OCI-M2 (cell line): ENCODE measurements around the gene EIF2B2.

ENCODE experiments used
- DNase-seq: peaks from one replicate; lab custom pipeline; 2025; ENCODE audit not compliant: unreplicated experiment; lab: John Stamatoyannopoulos, UW

Gene EIF2B2

DNA sequence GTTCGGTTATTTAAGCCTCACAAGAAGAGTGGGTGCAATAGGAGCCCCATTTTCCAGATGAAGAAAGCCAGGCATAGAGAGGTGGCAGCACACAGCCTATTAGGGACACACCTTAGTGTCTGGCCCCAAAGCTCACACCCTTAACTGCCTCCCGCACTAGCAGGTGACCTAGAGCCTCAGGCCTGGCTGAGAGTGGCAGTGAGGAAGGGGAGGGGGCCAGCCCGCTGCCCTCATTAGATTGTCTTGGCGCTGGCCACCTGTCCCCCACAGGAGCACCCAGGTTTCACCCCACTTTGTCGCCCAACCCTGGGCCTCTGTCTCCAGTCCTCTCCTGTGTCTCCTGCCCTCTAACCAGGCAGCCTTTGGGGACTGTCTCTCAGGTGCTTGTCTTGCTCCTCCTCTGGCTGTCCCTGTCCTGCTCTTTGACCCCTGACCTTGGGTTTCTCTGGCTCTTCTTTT lies 28.8 kb upstream of the EIF2B2 start:
- DNase-seq: no peak

DNA sequence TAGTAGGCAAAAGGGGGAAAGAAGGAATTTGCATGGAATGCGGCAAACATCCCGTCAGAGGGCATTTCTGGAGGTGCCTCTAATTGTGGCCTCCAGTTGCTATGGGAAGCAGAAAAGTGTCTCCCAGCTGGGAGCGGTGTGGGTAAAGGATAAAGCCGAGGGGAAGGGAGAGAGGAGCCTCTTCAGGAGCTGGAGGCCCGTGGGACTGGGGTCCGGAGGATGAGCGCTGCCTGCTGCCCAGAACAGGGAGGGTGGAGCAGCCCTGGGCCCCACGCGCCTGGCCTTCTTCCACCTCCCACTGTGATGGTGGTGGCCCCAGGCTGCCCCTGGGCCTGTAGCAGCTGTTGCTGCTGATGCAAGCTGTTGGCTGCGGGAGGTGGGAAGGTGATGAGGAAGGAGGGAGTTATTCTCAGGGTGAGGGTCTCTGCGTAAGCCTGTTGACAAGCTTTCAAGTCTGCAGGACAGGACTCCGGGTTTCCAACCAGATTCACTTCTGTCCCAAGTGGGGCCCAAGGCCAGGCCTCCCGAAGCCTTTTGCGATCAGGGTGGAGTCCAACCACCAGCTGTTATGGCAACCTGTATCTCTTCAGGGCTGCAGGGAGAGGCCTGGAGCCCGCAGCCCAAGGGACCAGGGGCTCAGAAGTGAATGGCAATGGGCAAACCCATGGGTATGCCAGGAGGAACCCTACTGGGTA lies 28.2 kb upstream of the EIF2B2 start:
- DNase-seq: no peak

DNA sequence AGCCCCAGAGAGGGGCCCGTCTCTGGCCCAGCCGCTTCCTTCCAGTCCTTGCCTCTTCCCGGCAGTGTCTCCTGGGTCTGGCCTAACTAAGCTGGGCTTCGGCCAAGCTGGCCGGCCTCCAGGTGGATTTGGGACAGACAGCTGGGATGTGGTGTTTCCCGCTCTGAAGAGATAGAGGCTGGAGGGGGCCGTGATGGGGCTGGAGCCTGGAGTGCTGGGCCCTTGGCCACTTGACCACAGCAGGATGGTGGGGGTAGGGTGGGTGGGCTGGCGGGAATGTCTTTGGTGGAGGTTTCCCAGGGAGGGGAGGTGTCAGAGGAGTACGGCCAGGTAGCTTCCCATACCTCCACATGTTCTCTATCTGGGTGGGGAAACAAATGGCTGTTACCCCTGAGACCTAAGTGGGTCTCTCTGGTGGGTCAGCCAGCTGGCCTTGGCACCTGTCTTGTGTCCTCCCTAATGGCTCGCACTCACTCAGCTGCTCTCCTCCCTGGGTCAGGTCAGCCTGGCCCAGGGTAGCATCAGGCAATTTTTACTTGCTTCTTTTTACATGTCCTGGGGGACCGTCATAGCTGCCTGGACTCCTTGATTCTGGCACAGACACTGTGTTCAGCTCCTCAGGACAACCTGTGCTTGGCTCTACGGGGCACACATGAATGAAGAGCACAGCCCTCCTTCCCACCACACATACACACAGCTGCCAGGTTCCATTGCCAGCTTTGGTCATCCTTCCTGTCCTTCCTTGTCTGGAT lies 27.5 kb upstream of the EIF2B2 start:
- DNase-seq: no peak

DNA sequence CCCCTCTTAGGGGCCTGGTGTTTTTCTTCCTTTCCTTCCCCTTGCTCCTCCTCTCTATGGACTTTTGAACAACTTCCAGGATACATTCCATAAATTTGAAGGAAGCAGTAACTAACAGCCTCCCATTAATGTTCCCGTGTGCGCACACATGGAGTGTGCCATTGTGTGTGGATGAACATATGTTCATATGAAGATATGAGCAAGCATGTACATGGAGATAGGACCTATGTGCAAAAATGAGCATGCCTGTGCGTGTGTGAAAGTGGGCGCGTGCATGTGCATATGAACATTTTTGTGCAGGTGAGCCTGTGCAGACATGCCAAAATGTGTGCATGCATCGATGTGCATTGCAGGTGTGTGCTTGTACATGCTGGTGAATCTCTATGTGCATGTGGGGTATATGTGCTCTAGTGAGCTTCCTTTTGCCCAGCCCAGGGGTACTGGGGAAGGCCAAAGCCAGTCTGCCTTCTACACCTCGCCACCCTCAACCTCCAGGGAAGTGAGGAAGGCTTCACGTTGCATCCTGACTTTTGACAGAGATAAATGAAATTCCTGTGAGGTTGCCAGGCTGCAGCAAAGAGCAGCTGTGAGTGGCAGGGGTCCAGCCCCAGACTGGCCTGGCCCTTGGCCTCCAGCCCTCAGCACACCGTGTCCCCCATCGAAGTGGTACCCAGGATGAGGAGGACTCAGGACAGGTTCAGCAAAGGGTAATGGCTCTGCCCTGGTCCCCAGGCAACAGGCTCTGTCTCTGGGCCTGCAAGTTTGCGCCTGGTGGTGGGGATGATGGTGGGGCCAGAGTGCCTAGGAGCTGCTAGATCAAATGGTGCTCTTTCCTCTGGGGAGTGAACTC lies 26.2 kb upstream of the EIF2B2 start:
- no peak for DNase-seq

DNA sequence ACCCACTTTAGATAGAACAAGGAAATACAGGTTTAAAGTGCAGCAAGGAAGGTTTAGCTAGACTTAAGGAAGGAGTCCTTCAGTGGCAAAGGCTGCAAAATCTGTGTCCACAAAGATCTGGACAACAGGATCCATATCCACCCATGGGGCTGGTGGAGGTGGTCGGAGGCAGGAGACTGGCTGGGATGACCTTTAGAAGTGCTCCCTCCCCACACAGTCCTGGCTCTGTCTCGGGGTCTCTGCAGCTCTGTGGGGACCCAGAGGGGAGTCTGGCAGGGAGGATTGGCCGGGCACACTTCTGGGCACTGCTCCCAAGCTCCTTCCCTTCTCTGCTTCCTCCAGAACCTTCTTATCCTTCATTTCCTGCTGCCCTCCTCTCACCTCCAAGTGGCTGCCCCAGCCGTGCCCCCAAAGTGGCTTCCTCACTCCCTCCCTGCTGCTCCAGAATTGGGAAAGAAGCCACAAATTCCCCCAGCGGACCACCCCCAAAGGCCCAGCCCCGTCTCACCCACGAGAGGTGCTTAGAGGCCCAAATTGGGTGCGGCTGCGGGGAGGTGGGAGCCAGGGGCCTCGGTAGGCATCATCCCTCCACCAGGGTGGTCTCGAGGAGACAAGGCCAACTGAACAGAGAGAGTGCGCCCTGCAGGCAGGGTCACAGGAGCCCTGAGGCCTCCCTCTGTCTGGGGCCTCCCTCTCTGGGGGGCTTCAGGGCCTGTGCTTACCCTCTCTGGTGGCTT lies 25.4 kb upstream of the EIF2B2 start:
- no peak for DNase-seq

DNA sequence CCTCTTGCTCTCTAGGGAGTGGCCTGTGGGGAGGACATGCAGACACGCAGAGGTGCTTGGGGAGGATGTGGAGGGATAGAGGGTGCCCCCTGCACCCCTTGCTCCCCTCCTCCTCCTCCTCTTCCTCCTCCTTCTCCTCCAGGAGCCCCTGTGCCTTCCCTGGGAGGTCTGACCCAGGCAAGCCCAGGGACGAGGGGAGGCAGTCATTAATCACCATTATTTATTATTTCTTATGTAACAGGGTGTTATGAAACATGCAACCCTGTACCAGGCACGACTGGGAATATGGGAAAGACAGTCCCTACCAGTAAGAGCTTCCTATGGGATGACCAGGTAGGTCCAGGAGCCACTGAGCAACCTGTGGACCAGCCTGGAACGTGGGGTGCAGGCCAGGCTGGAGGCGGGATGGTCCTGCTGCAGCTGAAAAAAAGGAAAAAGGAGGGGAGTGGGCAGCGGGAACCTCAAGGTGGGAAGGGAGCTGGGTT lies 24.8 kb upstream of the EIF2B2 start:
- no peak for DNase-seq

DNA sequence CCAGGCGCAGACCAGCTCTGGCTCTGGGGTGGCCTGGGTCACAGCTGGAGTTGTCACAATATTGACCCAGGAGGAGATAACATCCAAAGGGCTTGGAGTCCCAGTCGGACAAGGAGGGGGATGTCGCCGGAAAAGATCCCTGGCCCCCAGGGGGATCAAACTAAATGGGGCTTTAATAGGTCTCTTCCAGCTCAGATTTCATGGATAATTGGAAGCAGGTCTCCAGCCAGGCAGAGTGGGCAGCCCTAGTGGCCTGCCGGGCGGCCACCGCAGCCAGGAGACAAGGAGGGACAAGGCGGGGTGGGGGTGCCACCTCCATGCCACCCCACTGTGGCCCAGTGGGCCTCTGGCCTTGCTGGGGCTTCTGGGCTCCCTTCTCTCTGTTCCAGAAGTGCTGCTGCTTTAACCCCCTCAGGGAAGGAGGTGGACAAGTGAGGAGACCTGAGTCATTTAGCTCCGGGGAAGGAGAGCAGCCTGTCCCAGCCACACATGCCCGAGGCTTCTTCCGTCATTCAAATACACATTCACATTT lies 24.2 kb upstream of the EIF2B2 start:
- DNase-seq: no peak

DNA sequence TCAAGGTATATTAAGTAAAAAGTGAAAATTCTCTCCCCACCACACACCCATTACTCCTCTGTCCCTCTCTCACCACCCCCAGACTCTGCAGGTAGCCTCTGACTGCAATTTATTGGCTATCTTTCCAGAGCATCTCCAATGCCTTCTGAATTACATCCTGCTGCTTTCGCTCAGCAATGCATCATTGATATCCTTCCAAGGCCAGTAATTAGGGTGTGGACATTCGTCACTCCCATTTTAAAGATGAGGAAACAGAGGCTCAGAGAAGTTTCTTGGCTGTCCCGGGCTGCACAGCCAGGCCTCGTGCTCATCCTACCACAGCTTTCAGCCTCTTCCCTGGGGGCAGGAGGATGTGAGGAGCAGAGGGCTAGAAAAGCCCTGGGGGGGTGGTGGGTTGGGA lies 23.7 kb upstream of the EIF2B2 start:
- DNase-seq: no peak

DNA sequence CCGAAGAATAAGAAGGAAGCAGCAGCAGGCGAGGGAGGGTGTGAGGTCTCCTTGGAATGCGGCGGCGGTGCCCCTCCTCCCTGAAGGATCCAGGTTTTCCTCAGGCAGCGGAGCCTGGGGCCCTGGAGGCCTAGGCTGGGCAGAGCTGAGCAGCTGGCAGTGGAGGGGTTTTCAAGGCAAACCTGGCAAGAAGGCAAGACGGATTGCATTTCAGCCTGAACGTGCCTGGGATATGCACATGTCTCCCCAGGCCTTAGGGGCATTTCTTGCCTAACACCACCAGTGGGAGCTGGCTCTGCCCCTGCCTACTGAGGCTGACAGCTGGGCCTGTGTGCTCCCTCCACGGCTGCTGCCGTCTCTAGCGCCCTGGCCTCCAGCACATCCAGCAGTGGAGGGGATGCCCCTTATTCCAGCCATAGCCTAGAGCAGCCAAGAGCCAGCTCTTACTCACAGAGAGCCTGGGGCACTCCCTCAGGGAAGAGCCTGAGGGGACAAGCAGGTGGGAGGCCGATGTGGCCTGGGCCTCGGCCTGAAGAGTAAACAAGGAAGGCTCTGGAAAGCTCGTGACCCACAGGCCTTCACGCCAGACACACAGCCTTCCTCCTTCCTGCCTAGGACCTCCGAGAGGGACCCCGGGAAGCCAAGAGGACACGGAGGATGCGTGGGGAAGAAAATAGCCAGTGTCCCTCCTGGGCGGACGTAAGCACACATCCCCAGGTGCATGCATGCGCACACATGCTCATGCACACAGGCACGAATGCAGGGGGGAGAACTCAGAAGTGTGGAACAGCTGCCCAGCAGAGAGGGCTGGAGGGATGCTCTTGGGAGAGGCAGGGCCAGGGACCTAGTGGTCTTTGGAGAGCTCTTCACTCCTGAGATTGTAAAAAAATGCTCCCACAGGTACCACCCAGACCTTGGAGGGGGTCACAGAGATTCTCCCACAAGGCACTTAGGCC lies 23.0 kb upstream of the EIF2B2 start:
- DNase-seq: no peak

DNA sequence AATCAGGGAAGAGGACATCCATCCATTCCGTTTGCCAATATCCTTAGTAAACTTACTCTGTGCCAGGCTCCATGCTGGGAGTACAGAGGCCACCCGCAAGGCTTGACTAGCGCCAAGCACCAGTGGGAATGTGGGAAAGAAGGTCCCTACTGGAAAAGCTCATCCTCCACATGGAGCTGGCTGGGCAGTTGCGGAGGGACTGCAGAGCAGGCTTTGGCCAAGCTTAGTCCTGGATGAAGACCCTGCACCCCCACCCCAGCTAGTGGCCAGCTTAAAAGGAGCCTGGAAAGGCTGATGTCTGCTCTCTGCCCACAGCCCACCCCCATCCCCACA lies 22.4 kb upstream of the EIF2B2 start:
- DNase-seq: no peak

DNA sequence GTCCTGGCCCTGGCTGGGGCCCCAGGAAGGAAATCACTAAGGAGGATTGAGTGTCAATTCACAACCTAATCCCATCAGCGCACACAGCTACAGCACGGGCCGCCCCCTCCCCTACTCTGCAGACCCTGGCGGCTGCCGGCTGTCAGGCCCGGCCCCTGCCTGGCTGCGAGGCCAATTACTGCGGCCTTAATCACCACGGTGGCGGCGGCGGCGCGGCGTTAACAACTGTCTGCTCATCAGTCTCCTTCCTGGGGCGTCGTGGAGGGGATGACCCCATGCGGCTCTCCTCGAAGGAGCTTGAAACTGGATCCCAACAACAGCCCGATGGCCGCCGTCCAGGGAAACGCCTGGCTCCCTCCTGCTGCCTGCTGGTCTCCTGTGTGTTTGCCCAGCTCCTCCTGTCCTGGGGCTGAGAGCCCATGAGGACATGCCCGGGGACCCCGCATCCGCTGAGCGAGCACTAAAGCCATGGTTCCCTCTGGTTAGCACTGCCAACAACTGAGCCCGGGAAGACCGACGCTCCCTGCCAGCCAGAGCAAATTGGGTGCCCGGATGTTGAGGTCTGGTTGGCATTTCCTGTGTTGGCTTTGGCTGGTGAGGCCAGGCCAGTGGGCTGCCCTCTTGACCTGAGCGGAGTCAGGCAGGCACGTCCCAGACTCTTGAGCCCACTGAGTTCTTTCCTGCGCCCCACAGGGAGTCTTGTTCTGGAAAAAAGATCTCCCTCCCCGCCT lies 21.8 kb upstream of the EIF2B2 start:
- DNase-seq: no peak

DNA sequence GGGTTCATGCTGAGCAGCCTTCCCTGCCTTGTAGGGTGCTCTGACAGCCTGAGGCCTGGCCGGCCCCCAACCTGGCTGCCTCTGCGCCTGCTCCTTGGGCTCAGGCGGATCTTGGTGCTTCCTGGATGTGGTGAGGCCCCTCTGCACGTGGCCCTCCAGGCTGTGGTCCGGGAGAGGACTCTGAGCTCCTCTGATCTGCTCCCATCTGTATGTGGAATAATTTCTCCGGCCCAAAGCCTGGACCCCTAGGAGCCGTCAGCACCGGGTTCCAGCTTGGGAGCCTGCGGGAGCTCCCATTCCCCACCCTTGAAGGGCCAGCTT lies 21.3 kb upstream of the EIF2B2 start:
- no peak for DNase-seq

DNA sequence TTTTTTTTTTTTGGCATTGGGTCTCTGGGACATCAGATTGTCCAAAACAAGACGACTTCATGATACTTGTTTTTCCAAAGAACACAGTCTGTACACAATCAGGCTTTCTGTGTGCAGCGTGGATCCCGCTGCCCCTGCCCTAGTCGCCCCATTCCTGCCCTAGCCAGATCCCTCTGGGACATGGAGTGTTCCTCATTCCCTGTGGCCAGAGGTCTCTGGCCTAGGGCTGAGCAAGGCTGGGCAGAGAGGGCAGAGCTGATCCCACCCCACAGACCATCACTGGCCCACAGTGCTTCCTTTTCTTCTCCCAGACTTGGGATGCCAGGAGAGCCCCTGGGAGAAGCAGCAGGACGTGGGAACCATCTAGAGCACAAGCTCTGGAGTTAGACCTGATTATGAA lies 20.9 kb upstream of the EIF2B2 start:
- DNase-seq: no peak

DNA sequence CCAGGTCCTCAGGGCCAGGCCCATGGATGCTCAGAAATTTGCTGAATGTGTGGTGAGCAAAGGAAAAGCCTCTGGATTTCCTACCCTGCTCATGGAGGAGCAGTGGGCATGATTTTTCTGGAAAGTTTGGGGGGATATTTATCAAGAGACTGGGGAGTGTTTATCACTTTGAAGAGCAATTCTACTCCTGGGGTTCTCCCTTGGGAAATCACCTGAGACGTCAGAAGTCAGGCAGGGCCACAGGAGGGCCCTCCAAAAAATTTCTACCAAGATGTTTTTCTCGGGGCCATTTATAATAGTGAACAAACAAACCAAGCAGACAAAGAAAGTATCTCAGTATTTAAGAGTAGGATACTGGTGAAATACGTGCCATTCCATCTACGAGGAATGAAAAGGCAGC lies 20.1 kb upstream of the EIF2B2 start:
- no peak for DNase-seq

DNA sequence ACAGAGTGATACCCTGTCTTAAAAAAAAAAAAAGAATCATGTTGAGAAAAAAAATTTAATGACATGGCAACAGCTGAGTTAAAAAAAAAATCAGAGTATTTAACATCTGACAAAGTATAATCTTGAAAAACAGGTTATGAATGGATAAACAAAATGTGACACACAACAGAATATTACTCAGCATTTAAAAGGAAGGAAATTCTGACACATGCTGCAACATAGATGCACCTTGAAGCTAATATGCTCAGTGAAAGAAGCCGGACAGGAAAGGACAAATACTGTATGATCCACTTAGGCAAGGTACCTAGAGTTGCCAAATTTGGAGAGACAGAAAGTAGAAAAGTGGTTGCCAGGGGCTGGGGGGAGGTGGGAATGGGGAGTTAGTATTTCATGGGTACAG lies 19.4 kb upstream of the EIF2B2 start:
- no peak for DNase-seq

DNA sequence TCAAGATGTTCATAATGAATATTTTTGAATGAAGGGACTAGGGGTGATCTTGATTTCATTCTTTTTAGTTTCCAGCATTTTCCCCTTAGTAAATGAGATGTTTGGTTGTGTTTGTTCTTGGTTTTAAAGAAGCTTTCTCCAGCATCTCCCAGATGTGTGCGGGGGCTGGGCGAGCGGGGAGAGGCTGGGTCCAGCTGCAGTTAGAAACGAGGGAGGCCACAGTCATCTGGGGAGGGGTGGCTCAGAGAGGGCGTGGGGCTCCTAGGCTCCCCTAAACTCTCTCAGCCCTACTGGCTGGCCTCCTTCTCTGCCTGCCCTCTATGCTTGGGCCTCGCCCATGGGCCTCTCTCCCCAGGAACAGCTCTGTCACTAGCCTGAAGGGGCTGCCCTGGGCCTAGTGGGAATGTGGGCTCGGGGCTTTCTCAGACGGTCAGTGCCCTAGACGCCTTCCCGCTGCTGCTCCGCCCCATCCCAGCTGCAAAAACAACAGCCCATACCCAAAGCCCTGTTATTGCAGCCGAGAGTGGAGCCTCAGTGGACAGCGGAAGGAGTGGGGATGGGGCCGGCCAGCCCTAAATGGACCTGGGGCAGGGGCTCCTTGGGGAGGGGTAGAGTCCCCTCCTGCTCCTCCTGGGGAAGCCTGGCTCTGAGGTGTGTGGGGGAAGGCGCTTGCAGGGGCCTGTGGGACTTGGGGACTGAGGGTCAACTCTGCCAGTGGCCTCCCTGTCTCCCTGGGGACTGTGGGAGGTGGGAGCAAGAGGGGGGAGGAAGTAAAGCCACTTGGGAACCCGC lies 18.3 kb upstream of the EIF2B2 start:
- DNase-seq: no peak

DNA sequence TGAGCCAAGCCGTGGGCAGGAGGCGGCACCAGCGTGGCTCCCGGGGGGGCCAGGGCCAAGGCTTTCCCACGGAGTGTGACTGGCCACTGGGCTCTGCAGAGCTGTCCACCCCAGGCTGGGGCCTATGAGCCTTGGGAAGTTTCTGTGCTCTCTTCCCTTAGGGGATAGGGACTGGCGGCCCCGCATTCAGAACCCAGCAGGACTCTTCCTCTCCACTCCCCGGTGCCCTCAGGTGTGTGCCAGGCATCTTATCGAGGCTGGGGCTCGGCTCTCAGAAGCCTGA lies 17.8 kb upstream of the EIF2B2 start:
- no peak for DNase-seq

DNA sequence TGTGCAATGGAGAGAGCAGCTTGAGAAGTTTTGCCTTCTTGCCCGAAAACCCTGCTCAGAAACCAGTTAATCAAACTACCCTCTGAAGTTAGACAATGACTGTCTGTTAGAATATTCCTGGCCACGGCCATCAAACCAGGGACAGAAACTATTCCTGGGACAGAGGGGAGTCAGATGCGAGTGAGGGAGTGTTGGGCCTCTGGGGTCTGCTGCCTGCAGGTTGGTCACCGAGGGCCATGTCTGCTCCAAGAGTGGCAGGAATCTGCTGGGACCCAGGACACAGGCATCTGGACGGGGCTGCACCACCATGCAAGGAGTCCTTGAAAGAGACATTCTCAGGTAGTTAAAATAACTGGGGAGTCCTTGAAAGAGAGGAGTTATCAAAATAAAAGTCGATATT lies 16.9 kb upstream of the EIF2B2 start:
- DNase-seq: no peak

DNA sequence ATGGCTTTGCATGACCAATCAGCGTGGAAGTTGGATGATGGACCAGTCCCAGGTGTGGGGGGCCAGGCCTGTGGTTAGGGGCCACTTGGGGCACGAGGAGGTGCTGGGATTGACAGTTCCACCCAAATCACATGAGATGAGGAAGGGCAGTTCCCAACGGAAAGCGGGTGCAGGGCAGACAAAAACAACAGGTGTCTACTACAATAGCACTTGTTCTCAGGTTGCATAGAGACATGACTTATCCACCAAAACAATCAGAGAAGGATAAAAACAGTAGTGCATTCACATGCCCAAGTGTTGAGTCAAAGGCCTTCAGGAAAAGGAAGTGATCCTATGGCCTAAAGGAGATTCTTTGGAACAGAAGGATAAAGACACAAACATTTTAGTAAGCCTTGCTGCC lies 14.6 kb upstream of the EIF2B2 start:
- DNase-seq: no peak
